HG03135 (cell line): ENCODE data around the gene ODC1.

Source experiments
- ATAC-seq: cut with Tn5 transposase; IDR thresholded peaks from one replicate; pipeline ENCODE4 v1.9.1; 2021; ENCODE audit warnings: mild to moderate bottlenecking, moderate library complexity; ENCODE audit not compliant: unreplicated experiment

Gene ODC1

GRCh38 chr2:10402062-10402585 lies 46.0 kb downstream of the ODC1 start:
- no peak for ATAC-seq

DNA sequence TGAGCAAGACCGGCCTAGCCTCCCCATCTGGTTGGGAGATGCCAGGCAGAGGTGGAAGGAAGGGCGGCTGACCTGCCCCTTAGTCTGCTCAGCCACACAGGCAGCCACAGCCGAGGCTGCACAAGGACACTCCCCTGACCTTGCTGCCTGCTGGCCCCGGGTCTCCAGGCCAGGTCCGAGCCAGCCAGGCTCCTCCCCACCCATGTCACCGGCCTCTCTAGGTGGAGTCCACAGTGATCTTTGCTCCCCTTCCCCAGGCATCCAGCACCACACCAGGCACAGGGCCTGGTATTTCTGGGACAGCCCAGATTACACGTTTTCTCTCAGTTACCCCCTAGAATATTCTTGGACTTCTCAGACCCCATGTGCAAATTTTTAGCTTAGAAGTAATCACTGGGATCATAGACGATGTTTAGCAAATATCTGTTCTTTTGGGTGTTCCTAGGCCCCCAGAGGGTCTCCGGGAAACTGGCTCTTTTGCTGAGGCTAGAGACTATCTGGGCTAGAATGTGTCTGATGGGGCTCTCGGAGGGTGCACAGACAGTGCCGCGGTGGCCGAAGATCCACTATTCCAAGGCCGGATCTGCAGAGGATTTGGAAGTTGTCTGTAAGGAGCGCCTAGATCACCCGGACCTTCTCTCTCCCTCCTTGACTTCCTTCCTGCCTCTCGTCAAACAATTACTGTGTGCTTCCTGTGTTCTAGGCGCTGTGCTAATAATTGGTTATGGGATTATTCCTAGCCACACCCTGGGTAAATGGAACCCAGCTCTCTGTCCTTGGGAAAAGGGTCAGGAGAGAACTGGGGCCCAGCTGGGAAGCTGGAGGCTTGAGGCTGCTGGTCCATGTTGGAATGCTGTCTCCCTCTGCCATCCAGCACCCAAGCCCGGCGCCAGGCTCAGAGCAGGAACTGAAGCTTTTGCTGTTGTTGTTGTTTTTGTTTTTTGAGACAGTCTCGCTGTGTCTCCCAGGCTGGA lies 46.9 kb downstream of the ODC1 start:
- ATAC-seq = no peak

DNA sequence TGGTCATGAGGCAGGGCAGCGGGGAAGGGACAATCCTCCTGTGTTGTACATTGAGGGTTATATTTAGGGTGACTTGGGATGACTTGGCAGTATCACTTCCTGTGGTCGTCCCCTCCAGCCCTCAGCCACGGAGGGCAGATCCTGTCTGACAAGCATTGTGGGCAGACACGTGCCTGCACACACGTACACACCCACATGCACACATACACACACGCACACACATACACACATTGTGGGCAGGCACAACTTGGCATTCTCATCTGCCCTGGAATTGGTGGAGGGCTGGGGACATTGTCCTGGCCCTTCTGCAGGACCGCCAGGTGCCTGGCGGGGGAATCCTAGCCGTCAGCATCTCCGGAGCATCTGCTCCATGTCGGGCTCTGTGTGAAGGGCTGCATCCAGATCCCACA lies 47.6 kb downstream of the ODC1 start:
- no peak for ATAC-seq

- ATAC-seq = no peak
Observed at GRCh38 chr2:10400002-10400401, 48.1 kb downstream of the ODC1 start.

DNA sequence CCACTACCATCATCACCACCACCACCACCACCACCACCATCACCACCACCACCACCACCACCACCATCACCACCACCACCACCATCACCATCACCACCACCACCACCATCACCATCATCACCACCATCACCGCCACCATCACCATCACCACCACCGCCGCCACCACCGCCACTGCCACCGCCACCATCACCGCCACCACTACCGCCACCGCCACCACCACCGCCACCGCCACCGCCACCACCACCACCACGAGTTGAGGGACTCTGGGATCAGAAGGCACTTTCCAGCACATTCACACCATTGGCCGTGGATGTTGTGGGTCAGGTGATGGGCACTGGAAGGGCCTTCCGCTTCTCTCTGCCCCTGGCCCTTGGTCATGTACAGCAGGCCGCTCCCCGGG lies 48.8 kb downstream of the ODC1 start:
- no peak for ATAC-seq

DNA sequence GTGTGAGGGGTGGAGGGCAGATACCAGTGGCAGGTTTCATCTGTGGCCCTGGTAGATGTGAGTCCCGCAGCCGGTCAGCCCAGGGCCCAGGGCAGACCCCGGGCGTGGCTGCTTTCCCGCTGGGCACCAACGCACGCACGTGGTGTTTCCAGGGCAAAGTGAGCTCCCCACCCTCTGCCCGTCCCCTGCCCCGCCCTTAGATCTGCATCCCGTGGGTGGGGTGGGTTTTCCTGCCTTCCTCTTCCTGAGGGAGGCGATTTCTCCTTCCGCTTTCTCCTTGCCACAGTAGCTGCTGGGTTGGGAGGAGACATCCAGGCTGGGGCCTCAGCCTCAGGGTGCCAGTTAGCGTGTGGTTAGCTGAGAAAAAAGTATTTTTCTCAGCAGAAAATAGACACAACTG lies 49.6 kb downstream of the ODC1 start:
- no peak for ATAC-seq

DNA sequence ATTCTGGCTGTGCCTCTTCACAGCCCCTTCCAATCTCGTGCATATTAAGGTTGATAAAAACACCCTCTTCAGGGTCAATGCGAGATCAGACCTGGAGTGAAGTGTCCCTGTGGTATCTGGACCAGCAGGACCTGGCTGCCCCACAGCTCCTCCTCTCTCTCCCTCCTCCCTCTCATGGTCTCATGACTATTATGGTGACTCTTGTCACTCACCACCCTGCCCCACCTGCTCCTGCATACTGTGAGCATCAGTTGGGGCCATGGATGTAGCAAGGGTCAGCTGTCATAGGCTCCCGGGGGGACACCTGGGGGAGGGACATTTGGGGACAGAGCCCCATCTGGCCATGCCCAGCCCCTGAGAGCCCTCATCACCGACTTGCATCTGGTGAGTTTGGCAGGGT lies 50.2 kb downstream of the ODC1 start:
- no peak for ATAC-seq

DNA sequence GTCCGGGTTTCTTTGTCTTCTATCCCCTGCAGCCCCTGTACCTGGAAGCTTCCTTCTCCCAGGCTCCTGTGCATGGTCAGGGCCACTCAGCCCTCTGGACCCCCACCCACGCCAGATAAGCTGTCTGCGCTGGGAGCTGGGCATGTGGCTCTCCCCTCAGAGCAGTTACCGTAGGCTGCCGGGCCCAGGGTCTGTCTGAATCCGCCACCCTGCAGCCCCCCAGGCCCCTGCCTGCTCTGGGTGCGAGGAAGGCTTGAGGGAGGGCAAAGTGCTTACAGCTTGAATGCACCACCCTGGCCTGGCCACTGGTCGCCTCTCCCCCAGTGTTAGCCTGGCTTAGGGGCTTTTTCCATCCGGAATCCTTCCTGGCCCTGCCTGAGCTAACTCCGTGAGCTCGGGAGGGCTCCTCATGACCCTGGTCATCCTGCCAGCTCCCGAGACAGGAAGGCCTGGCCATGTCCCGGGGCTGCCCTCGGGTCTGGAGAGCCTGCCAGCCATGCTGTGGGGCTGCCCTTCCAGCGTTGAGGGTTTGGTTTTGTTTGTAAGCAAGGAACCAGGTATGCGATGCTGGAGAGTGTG lies 50.7 kb downstream of the ODC1 start:
- no peak for ATAC-seq

DNA sequence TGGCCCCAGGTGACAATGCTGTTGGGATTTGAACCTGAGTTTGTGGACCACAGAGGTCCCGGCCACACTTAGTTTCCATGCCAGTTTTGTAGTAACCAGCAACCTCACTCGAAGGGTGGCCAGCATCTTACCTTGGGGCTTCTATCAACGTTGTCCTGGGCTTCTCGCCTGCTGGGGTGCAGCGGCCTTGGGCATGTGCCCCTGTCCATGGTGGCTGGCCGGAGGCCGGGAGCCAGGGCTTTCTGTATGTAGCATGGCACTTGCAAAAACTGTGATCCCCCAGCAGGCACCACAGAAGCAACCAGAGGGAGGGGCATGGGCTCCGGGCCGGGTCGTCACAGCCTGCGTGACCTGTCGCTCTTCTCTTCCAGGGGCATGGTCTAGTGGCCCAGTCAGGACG lies 51.7 kb downstream of the ODC1 start:
- ATAC-seq = no peak

- ATAC-seq = no peak
Observed at GRCh38 chr2:10395893-10396292, 52.2 kb downstream of the ODC1 start.

GRCh38 chr2:10393640-10393982 lies 54.5 kb downstream of the ODC1 start:
- ATAC-seq = no peak

- ATAC-seq = no peak
Observed at GRCh38 chr2:10392951-10393639, 55.0 kb downstream of the ODC1 start.

DNA sequence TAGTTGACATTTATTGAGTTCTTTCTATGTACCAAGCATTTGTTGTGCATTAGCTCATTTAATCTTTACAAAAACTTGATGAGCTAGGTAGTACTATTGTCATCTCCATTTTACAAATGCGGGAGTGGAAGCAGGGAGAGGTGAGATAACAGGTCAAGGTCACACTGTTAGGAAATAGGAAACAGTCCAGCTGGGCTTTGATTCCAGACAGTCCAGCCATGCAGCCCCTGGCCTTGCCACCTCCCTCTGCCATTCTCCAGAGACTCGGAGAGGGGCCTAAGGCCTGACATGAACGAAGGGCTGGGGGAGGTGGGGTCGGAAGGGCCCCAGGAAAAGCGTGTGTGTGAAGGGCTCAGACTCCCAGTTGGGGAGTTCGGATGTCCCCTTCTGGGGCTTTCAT lies 55.6 kb downstream of the ODC1 start:
- ATAC-seq = no peak

DNA sequence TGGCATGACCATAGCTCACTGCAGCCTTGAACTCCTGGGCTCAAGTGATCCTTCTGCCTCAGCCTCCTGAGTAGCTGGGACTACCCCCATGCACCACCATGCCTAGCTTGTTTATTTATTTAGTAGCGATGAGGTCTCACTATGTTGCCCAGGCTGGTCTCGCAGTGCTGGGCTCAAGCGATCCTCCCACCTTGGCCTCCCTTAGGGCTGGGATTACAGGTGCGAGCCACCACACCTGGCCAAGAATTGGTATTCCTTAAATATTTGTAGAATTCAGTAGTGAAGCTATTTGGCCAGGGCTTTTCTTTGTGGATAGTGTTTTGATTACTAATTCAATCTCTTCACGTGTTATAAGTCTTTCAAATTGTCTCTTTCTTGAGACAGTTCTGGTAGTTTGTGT lies 56.0 kb downstream of the ODC1 start:
- ATAC-seq = no peak

DNA sequence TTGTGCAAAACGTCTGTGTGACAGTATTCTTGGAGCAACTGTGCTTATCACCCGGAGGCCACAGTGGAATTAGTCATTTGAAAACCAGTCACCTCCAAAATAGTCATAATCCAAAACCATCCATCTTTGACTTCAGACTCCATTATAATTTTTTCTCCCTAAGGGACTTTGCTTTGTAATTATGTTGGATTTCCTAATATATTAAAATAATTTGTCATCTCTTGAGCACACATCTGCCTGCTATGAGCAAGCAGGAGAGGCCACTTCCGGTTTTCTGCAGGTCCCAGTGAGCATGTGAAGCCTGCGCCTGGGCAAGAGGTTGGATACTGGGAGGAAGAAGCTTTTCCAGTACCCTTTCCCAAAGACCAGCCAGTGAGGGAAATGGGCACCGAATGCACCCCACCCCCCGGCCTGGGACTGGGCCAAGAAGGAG lies 57.7 kb downstream of the ODC1 start:
- ATAC-seq = no peak
